H9 (cell line): Measurements from ENCODE around the gene LPGAT1. TPM values are rescaled to one million over a fixed set of nuclear protein-coding genes. Genes with fewer than 3 reads are reported as not detected.

Experiments
- total RNA-seq: library from RNA; stranded (reverse); gene quantifications from 2 replicates; pipeline ENCODE4 v1.2.1, GENCODE V29; 2021

LPGAT1 gene
- total RNA-seq, 1 experiment from 2014 or later, result 12.2 TPM

Other genes with a start within 250 kb of the LPGAT1 start
- 16.7 and 17.6 TPM in 2 replicates for gene NEK2, start 155.1 kb downstream of the LPGAT1 start, total RNA-seq
- gene INTS7, start 204.8 kb upstream of the LPGAT1 start, total RNA-seq, result 30.9 and 32.3 TPM in 2 replicates
- 70.1 and 73.0 TPM in 2 replicates for gene DTL, start 205.0 kb upstream of the LPGAT1 start, total RNA-seq